Activated effector memory CD4-positive, alpha-beta T cell treated with Interleukin-2 at 50 U/mL for 16 hours (primary cell): ENCODE measurements around the gene CALY.
A peak's percentile ranks its signal among the peaks of the same experiment; 100 is the strongest.

Experiments used
- DNase-seq: peaks from one replicate; pipeline ENCODE4 v3.0.0-alpha.2; 2020

CALY gene

DNA sequence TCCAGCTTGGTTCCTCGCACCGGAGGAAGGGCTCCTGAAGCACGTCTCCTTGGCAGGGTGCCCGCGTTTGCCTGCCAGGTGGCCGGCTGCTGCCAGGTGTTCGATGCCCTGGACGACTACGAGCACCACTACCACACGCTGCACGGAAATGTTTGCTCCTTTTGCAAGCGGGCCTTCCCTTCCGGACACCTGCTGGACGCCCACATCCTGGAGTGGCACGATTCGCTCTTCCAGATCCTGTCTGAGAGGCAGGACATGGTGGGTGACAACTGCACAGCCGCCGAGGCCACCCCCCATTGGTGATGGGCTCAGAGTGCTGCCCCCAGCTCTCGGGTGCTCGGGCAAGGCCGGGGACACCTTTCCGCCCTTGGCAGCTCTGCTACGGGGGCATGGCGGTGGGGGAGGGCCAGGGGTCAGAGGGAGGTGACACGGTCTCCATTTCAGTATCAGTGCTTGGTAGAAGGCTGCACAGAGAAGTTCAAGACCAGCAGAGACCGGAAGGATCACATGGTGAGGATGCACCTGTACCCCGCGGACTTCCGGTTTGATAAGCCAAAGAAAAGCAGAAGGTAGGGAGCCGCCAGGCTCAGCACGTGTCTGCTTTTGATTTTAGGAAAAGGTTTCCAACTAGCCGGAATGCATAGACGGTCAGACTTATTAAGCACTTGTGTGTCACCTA lies 26.8 kb downstream of the CALY start:
- no peak for DNase-seq

DNA sequence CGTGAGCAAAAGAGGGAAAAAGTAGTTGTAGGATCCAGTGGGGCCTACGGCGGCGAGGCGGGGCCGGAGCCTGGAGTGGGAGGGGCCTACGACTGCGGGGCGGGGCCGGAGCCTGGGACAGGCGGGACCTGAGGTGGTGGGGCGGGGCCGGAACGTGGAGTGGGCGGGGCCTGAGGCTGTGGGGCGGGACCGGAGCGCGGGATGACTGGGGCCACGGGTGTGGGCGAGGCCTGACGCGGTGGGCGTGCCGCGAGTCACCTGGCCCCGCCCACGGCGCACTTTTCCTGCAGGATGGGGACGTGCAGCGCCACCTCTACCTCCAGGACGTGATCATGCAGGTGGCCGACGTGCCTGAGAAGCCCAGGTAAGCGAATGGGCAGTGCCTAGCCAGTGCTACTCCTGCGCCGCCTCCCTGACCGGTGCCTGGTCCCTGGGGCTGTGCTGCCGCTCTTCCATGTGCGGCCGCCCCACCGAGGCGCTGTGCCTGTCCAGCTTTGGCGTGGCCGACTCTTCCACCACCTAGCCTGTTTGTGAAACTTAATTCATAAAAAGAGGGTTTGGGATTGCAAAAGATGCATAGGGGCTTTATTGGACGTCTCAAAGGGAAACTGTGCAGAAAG lies 27.5 kb downstream of the CALY start:
- DNase-seq, result peak; percentile 84

DNA sequence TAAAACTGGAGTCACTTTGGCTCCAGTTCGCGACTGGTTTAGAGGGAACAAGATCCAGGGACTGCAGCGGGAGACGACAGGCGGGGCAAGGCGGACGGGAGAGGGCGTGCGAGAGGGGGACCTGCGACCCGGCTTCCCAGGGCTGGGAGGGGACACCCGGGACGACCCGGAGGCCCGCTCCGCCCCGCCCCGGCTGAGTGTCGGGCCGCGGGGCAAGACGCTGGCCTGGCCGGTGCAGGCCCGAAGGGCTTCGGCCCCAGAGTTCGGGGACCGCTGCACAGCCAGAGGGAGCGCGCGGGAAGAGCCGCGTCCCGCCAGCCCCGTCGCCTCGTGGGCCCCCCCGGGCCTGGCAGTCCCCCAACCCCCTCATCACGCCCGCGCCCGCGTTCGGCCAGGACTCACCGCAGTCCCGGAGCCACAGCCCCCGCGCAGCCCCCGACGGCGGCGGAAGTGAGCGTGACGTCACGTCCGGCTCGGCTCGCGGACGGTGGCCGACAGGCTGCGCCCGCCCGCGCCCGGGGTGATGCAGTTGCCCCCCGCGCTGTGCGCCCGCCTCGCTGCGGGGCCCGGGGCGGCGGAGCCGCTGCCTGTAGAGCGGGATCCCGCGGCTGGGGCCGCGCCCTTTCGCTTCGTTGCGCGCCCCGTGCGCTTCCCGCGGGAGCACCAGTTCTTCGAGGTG lies 28.1 kb downstream of the CALY start, which contains the start of the genes TUBGCP2 and ZNF511:
TSS of gene TUBGCP2 (minus strand) at position 452 of the 679 bp plus-strand sequence. CDS start 5,931 bp downstream, outside the sequence.
TSS of gene ZNF511 (plus strand) at position 494 of the 679 bp plus-strand sequence. CDS start at position 524, 30 bp downstream.
- peak; percentile 87 for DNase-seq

DNA sequence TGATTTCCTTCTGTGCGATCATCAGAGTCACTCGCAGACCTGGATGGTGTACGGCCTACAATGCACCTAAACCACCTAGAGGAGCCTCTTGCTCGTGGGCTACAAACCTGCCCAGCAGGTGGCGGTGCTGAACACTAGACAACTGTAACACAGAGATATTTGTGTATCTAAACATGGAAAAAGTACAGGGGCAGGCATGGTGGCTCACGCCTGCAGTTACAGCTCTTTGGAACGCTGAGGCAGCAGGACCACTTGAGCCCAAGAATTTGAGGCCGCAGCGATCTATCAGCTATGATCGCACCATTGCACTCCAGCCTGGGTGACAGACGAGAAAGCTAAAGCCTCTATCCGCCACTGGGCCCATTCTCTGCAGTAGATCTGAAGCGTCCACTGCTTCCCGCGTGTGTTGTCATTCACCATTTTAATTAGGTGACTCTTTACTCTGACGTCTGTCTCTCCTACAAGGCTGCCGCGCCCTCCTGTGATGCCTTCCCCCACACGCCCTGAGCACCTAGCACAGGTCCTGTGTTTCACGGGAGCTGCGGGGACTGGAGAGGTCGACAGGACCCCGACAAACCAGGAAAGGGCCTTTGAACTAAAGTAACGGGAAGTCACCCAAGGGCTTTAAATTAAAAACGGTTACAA lies 28.8 kb downstream of the CALY start:
- DNase-seq, result peak; percentile 81

DNA sequence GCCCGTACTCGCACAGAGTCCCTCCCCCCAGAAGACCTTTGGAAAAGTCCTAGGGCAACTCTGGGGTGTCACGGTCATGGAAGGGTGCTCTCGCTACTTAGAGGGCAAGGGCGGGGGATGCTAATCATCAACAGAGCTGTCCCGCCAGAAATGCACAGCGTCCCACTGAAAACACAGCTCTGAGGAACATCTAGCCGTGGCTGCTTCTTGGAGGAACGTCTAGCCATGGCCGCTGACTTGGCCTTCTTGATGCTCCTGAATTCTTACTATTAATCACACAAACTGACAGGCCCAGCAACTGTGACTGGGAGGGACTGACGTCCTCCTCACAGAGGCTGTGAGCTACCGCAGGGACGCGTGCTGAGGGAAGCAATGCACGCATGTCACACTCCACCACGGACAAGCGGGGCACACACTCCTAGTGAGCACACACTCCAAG lies 29.7 kb downstream of the CALY start:
- DNase-seq, result no peak

DNA sequence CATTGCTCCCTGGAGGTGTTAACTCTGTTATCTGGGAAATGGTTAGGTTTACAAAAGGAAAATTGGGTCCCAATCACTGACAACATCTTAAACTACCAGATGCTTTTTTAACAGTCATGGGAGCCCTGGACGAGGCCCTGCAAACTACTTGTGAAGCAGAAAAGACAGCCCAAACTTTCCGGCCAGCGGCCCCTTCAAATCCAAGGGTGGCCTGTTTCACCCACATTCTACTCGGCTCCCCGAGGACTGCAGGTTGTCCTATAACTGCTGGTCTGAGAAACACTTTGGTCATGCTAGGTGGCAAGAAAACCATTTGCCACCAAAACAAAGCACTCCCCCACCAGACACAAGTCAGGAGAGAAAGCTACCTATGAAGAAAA lies 30.6 kb downstream of the CALY start:
- no peak for DNase-seq

DNA sequence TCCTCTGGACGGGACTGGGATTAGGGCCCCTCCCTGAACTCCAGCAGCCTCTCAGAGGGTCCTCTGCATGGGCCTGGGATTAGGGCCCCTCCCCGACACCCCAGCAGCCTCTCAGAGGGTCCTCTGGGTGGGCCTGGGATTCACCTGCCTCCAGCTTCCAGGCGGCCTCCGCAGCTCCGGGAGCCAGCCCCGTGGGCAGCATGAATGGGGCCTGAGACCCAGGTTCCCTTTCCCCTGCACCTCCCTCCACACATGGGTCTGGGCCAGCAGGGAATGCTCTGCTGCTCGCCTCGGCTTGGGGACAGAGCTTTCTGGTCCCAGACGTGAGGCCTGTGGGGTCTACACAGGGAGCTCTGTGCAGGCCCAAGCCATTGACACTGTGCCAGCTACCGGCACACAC lies 33.5 kb downstream of the CALY start:
- no peak for DNase-seq

DNA sequence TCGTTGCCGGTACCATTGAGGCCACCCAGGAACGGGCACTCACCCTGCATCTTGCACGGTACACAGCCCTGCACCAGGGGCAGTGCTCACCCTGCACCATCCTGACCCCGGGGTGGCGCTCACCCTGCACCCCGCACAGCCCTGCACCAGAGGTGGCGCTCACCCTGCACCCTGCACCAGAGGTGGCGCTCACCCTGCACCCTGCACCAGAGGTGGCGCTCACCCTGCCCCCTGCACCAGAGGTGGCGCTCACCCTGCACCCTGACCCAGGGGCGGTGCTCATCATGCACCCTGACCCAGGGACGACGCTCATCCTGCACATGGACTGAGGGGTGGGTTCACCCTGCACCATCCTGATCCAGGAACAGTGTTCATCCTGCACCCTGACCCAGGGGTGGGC lies 34.5 kb downstream of the CALY start:
- no peak for DNase-seq

DNA sequence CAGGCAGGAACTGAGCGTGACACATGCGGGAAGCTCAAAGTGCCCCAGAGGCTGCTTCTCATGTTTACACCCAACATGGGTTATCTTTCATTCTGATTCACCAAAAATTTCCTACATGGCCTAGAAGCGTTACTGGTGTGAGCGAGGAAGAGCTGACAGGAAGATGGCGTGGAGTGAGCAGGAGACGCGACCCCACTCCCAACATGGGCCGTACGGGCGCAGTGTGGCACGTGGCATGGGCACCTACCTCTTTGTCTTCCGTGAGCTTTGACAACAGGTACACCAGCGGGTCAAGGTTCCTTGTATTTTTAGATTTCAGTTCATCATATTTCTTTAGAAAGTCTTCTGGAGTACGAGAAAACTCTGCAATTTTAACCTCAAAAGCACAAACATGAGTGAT lies 37.0 kb downstream of the CALY start:
- DNase-seq, result no peak

DNA sequence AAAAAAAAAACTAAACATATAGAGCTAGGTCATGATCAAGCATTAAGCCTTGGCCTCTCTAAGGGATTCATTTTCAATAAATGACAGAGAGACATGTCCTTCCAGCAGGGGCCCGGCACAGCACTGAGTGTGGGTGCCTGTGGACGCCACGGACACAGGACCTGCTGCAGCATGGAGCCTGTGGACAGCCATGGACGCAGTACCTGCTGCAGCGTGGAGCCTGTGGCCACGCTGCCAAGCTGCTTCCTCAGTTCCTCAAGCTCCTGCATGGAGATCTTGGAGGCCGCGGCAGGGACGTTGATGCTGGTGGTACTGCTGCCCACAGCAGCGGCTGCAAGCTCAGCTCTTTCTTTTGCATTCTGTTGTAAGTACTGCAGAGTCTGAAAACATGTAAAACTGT lies 37.5 kb downstream of the CALY start:
- DNase-seq, result no peak

DNA sequence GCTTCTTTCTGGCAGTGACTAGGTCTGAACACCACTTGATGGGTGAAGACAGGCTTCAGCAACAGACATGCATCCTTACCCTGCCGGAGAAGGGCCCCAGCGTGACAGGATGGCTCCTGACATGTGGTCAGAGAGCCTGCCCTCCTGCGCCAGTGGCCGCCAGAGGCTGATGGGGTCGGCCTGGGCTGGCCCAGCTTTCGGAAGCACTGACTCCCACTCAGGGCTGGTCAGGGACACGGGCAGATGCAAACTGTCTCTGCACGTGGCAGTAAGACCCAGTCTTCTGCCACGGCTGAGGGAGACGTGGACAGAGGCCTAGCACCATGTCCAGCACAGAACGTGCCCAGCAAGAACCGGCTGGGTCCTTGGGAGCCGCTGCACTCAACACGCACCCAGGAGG lies 38.2 kb downstream of the CALY start:
- no peak for DNase-seq

DNA sequence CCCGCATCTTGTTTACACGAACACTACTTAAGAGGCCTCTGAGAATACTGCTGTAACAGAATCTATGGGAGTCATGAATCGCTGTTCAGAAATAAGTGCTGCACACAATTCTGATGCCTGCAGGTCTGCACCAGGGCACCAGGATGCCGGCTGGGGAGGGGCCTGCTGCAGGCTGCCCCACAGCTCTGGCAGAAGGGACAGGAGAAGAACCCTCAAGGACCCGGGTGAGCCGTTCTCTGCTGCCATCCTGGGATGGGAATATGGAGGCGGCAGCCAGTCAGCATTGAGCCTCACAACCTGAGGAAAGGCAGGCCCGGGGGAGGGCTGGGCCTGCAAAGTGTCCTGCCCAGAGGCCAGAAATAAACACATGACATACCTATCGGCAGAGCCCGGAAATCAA lies 39.2 kb downstream of the CALY start:
- DNase-seq, result no peak

DNA sequence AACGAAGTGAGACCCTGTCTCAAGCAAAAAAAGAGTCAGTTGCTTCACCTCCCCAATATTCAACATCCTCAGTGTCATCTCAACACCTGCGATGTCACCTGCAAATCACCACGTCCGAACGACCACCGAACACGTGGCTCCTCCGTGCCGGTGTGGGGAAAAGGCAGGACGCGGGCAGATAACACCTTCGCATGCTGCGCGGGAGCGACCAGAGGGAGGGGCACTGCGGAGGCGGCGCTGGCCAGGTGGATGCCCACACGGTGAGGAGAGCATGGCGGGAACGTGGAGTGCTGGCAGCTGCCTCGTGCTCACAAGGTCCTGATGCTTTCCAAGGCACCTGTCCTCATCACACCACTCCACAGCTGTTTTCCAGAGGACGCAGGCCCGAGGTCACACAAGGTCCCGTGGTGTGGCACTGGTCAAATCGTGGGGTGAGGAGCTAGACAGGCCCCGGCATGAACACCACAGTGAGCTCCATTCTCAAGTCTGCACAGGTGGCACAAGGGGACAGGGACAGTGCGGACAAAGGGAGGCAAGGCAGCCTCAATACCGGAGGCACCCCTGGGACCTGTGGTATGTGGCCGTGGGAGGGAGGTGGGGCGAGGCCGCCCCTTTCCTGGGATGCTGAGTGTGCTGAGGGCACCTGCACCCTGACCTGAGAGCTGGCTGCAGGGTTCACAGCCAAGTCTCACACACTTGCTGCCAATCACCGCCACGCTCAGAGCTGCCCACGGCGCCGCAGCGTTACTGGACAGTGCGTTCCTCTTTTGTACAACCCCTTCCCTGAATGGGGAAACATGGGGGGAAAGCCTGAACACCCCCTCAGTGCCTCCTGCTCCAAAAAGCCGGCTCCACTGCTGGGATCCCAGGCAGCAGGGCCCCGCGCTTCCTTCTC lies 41.0 kb downstream of the CALY start:
- DNase-seq, result no peak

DNA sequence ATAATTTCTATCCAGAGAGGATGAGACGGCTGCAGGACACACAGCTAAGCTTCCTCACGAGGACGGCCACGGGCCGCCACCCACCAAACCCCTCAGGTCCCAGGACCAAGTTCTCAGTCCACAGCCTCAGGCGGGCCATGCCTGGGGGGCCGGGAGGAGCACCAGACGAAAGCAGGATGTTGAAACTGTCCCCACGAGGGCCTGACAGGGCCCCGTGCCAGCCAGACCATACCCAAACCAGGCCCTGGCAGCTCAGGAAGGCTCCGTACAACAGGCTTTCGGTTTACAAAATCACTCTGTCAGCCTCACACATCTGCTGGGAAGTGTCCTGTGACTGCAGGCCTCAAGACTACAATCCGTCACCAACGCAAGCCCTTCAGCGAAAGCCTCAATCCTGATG lies 42.5 kb downstream of the CALY start:
- DNase-seq, result no peak

DNA sequence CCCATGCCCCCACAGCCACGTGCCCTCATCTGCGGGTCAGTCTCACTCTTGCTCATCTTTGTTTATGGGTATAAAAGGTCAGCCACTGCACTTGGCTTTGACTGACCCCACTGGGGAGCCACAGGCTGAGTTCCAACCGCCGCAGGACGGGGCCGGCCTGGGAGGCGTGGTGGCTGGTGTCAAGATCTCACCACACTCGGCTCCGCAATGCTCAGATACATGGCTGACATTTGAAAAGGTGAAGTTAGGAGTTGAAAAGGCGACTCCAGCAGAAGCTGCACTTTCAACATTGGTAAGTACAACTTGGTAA lies 42.9 kb downstream of the CALY start:
- no peak for DNase-seq

DNA sequence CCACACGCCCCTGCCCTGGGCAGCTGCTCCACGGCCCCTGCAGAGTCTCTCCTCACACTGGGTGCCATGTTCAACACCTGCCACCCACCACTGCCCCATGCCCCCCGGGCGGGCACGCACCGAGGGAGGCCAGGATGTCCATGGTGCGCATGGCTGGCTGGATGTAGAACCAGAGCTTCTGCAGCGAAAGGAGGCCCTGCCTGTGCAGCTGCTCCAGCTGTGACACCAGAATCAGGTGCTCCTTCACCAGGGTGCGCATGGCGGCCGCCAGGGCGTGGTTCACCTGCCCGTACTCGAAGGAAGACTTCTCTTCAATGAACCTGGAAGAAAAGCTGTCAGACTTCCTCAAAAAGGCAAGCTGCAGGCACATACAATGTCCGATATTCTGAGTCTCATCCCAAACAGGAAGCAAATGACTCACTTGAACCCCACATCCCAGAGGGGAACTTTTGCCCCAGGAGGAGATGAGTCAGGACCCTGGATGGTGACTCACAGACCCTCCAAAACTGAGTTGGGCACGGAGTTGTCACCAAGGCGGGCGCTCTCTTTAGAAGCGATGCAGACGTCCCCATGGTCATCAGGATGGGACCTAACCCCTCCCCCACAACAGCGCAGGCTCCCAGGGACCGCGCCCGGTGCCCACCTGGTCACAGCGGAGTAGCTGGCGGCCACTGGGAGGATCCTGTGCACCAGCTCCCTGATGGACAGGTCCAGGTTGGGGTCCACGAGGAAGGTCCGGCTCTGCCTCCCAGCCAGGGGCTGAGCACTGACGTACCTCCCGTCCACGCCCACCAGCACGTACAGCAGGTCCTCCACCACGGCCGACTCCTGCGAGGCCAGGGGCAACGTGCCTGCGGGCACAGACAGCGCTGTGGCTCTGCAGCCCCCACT lies 43.5 kb downstream of the CALY start:
- DNase-seq, result no peak

DNA sequence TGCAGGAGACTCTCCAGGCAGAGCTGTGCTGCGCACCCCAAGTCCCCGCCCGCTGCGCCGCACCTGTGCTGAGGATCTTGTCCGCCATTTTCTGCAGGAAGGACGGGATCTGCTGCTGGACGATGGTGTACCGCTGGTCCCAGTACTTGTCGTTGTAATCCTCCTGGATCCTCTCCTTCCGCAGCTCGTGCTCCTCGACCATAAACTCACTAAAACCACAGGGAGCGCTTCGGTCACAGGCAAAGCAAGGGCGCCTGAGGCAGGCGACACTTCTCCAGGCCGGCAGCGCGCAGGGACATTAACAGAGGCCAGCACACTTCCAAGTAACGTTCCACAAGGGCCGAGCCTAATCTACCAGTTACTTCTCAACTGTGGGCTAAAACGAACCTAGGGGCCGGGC lies 46.9 kb downstream of the CALY start:
- no peak for DNase-seq

DNA sequence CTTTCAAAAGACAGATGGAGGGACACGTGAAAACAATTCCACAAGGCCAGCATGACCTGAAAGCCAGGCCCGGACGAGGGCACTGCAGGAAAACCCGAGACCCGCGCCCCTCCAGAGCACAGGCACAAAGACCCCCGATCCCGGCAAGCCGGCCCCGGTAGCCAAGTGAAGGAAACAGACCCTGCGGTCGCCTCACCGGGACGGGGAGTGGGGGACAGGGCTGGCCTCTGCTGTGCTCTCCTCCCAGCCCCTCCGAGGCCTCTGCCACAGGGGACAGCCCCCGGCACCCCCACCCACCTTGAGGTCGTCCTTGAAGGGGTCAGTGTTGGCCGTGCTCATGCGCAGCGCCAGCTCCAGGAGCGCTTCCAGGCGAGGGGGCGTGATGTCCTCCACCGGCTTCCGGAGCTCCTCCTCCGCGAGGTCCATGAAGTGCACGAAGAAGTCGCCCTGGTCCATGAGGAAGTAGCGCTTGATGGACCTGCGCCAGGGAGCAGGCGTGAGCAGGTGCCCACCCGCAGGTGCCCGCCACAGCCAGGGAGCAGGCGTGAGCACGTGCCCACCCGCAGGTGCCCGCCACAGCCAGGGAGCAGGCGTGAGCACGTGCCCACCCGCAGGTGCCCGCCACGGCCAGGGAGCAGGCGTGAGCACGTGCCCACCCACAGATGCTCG lies 48.7 kb downstream of the CALY start:
- no peak for DNase-seq

DNA sequence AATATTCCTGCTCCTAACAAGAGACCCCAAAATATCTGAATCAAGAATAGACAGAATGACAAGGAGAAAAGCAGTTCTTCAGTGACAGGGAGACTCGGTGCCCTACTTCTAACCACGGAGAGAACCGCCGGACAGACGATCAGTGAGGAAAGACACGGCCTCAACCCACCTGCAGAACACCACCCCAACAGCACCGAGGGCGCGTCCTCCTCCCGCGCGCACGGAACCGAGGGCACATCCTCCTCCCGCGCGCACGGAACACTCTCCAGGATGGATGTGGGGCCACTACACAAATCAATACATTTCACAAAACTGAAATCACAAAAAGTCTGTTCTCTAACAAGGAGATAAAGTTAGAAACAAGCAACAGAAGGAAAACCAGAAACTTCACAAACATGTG lies 50.3 kb downstream of the CALY start:
- no peak for DNase-seq

DNA sequence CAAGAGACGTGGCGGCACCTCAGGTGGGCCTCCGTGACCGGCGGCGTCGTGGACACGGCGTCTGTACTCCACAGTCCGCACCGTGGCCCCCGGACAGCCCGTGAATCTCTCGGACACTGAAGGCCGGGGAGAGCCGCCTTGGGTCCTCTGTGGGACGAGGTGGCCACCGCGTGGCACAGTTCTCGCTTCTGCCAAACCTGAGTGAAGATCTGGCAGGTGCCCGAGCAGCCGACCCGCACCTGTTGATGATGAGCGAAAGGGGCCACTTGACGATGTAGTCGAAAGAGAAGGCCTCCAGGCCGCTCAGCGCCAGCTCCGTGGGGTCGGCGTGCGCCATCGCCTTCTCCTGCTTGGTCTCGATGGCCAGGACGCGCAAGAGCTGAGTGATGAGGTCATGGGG lies 51.5 kb downstream of the CALY start:
- DNase-seq, result no peak

DNA sequence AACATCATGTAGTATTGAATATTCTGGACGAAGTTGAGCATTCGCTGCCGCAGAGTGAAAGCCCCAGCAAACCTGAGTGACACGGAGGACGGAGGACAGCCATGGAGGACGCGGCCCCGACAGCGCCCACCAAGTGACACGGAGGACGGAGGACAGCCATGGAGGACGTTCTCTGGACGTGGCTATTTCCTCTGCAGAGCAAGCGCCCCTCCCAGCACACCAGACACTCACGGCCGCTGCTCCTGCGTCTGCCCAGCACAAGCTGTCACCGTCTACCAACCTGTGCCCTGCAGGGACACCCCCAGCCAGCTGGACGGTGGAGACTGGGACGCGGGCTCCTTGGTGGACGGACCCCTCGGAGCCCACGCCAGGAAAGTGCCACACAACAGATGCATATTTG lies 52.8 kb downstream of the CALY start:
- DNase-seq, result no peak
